GM12801 (cell line): ENCODE measurements around the gene FLOT1.

ENCODE experiments used
- CTCF ChIP-seq: IDR thresholded peaks from one replicate; pipeline ENCODE4 v1.5.1; 2011; ENCODE audit warnings: control low read depth; ENCODE audit not compliant: insufficient read length; ENCODE audit errors: extremely low read depth

Gene FLOT1

GRCh38 chr6:30724906-30725667, 17.4 kb downstream of the FLOT1 start:
- TF ChIP-seq CTCF = no peak

GRCh38 chr6:30722280-30723112, 20.0 kb downstream of the FLOT1 start:
- peak; percentile 42 for TF ChIP-seq CTCF

DNA sequence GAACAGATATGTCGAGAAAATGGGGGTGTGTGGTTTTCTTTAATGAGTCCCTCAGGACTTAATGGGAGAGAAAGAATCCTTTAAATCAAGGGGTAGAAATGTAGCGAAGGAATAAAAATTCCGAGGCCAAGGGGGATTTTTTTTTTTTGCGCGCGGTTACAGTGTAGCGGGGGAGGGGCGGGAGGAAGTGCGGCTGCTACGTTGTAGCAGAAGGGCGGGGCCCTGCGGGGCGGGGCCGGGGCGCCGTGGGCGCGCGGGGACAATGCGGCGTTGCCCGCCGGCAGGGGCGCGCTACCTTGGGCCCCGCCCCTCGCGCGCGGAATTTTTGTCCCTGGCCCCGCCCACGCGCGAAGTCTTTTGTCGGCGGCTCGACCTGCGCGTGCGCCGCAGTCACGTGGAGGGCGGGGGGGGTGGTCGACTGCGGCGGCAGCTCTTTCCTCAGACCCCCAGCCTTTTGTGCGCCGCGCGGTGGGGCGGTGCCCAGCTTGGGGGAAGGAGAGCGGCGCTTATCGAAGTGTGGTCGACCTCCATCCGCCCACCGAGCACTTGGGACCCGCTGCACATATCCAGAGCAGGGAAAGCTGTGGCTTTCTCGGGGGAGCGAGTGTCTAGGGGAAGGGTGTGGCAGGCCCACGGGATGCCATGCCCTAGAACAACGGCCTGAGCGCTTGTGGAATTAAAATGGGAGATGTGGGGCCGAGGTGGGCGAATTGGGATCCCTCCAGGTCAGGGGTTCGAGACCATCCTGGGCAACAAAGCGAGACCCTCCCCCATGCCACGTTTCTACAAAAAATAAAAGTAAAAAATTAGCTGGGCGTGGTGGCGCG, 21.1 kb downstream of the FLOT1 start:
- no peak for TF ChIP-seq CTCF

GRCh38 chr6:30720738-30721197, 21.7 kb downstream of the FLOT1 start:
- TF ChIP-seq CTCF = no peak

- TF ChIP-seq CTCF = no peak
Observed at GRCh38 chr6:30719791-30720737, 22.4 kb downstream of the FLOT1 start, which contains the start of gene TUBB. Gene TUBB, plus strand, starts transcription at chr6:30720352. Its CDS starts 155 bp downstream, at chr6:30720507.

- TF ChIP-seq CTCF = no peak
Observed at GRCh38 chr6:30719356-30719755, 23.1 kb downstream of the FLOT1 start.
